Measurements from ENCODE around the gene EDDM3A. TPM values are rescaled to one million over a fixed set of nuclear protein-coding genes. Genes with fewer than 3 reads are reported as not detected.
"Not testable (repeated sequence)": the region's sequence is repeated elsewhere in the genome, so short reads cannot be mapped to it uniquely, and the experiment has no call there.

Gene EDDM3A
- total RNA-seq, 2 donors from 2014 or later, result not detected

- no peak for TF ChIP-seq CTCF (conservative IDR thresholded peaks at IDR 0.05)
- Mint-ChIP-seq H3K36me3 (ENCODE audit: low read depth) (no peaks in the 10 kb centered on the region), H3K4me3 (no peak overlapping the region), H3K27me3 (ENCODE audit: insufficient read depth) (no peaks in the 10 kb centered on the region), H3K4me1 (peaks cover 6% of the 10 kb centered on the region), H3K9me3 (peaks cover 20% of the 10 kb centered on the region), H3K27ac (no peak overlapping the region)
- H3K9me3 ChIP-seq (ENCODE audit: control insufficient read depth, low read length), result peaks cover 18% of the 10 kb centered on the region
- no peak for DNase-seq
- H3K36me3 ChIP-seq (ENCODE audit: control insufficient read depth, insufficient read depth, low read length), result no peaks in the 10 kb centered on the region
- WGBS, 2 experiments (ENCODE audit: insufficient coverage in 1 of 2, insufficient read length in 1 of 2), result 78 to 90% methylated on average over 3 to 6 of the region's 6 CpGs
- H3K4me3 ChIP-seq (ENCODE audit: low read length), result no peak overlapping the region
- H3K4me1 ChIP-seq (ENCODE audit: control insufficient read depth, insufficient read depth, low read length), result no peaks in the 10 kb centered on the region
- H3K27ac ChIP-seq (ENCODE audit: low read depth, low read length), result no peak overlapping the region
- H3K9ac ChIP-seq (ENCODE audit: extremely low read depth, low read length, poor library complexity, severe bottlenecking), result no peak overlapping the region
- no peaks in the 10 kb centered on the region for H3K27me3 ChIP-seq (ENCODE audit: control insufficient read depth, insufficient read depth, low read length, poor library complexity, severe bottlenecking)
These were observed 9.3 kb downstream of the EDDM3A start for GRCh38 chr14:20755037-20755436.

- peaks cover 5% of the 10 kb centered on the region for H3K9me3 ChIP-seq (ENCODE audit: control insufficient read depth, low read length)
- H3K27ac Mint-ChIP-seq, result no peak overlapping the region
- H3K4me3 ChIP-seq (ENCODE audit: low read length), result no peak overlapping the region
- WGBS, 2 experiments (ENCODE audit: insufficient coverage in 1 of 2, insufficient read length in 1 of 2), result 74 to 79% methylated on average over 3 to 4 of the region's 4 CpGs
- H3K4me1 ChIP-seq (ENCODE audit: control insufficient read depth, insufficient read depth, low read length), result peaks cover 11% of the 10 kb centered on the region
- H3K36me3 Mint-ChIP-seq (ENCODE audit: low read depth), result no peaks in the 10 kb centered on the region
- H3K27ac ChIP-seq (ENCODE audit: low read depth, low read length), result no peak overlapping the region
- H3K4me1 Mint-ChIP-seq, result peaks cover 19% of the 10 kb centered on the region
- TF ChIP-seq CTCF (conservative IDR thresholded peaks at IDR 0.05), result peak; percentile 71
- DNase-seq, result peak; percentile 77
- H3K27me3 ChIP-seq (ENCODE audit: control insufficient read depth, insufficient read depth, low read length, poor library complexity, severe bottlenecking), result no peaks in the 10 kb centered on the region
- H3K9me3 Mint-ChIP-seq, result peaks cover 3% of the 10 kb centered on the region
- H3K36me3 ChIP-seq (ENCODE audit: control insufficient read depth, insufficient read depth, low read length), result no peaks in the 10 kb centered on the region
- no peak overlapping the region for H3K4me3 Mint-ChIP-seq
- H3K9ac ChIP-seq (ENCODE audit: extremely low read depth, low read length, poor library complexity, severe bottlenecking), result no peak overlapping the region
- H3K27me3 Mint-ChIP-seq (ENCODE audit: insufficient read depth), result no peaks in the 10 kb centered on the region
These were observed 12.3 kb downstream of the EDDM3A start for GRCh38 chr14:20757965-20758364.

GRCh38 chr14:20759465-20759864 lies 13.8 kb downstream of the EDDM3A start:
- H3K9ac ChIP-seq (ENCODE audit: extremely low read depth, low read length, poor library complexity, severe bottlenecking); H3K27me3 Mint-ChIP-seq (ENCODE audit: insufficient read depth); H3K4me3 Mint-ChIP-seq; H3K9me3 Mint-ChIP-seq; H3K9me3 ChIP-seq (ENCODE audit: control insufficient read depth, low read length); H3K4me3 ChIP-seq (ENCODE audit: low read length); H3K27ac ChIP-seq (ENCODE audit: low read depth, low read length); H3K27me3 ChIP-seq (ENCODE audit: control insufficient read depth, insufficient read depth, low read length, poor library complexity, severe bottlenecking); H3K27ac Mint-ChIP-seq; DNase-seq; H3K36me3 ChIP-seq (ENCODE audit: control insufficient read depth, insufficient read depth, low read length); H3K36me3 Mint-ChIP-seq (ENCODE audit: low read depth): not testable (repeated sequence)
- peaks cover 19% of the 10 kb centered on the region for H3K4me1 Mint-ChIP-seq
- 97 to 100% methylated on average over 2 to 4 of the region's 5 CpGs for WGBS, 2 experiments (ENCODE audit: insufficient coverage in 1 of 2, insufficient read length in 1 of 2)
- peaks cover 11% of the 10 kb centered on the region for H3K4me1 ChIP-seq (ENCODE audit: control insufficient read depth, insufficient read depth, low read length)

GRCh38 chr14:20760950-20761349 lies 15.3 kb downstream of the EDDM3A start:
- peaks cover 11% of the 10 kb centered on the region for H3K4me1 ChIP-seq (ENCODE audit: control insufficient read depth, insufficient read depth, low read length)
- no peak overlapping the region for H3K4me3 Mint-ChIP-seq
- H3K27me3 Mint-ChIP-seq (ENCODE audit: insufficient read depth), result peaks cover 3% of the 10 kb centered on the region
- H3K27ac Mint-ChIP-seq, result peak overlapping the region; percentile 55
- TF ChIP-seq CTCF (conservative IDR thresholded peaks at IDR 0.05), result no peak
- H3K4me1 Mint-ChIP-seq, result peaks cover 19% of the 10 kb centered on the region
- no peaks in the 10 kb centered on the region for H3K27me3 ChIP-seq (ENCODE audit: control insufficient read depth, insufficient read depth, low read length, poor library complexity, severe bottlenecking)
- H3K27ac ChIP-seq (ENCODE audit: low read depth, low read length), result no peak overlapping the region
- no peak overlapping the region for H3K9ac ChIP-seq (ENCODE audit: extremely low read depth, low read length, poor library complexity, severe bottlenecking)
- H3K36me3 Mint-ChIP-seq (ENCODE audit: low read depth), result no peaks in the 10 kb centered on the region
- no peak overlapping the region for H3K4me3 ChIP-seq (ENCODE audit: low read length)
- DNase-seq, result peak; percentile 57
- H3K9me3 Mint-ChIP-seq, result no peaks in the 10 kb centered on the region
- H3K36me3 ChIP-seq (ENCODE audit: control insufficient read depth, insufficient read depth, low read length), result no peaks in the 10 kb centered on the region
- no peaks in the 10 kb centered on the region for H3K9me3 ChIP-seq (ENCODE audit: control insufficient read depth, low read length)
